GM15510 (cell line): Measurements from ENCODE around the gene AGBL4.

Experiments used
- POLR2A ChIP-seq: IDR thresholded peaks from 3 replicates; pipeline ENCODE4 v1.6.1; 2011; ENCODE audit warnings: borderline replicate concordance; ENCODE audit not compliant: insufficient read length; ENCODE audit errors: extremely low read depth

AGBL4 gene

GRCh38 chr1:48493041-48493440 lies 1530.7 kb downstream of the AGBL4 start:
- no peak for TF ChIP-seq POLR2A

DNA sequence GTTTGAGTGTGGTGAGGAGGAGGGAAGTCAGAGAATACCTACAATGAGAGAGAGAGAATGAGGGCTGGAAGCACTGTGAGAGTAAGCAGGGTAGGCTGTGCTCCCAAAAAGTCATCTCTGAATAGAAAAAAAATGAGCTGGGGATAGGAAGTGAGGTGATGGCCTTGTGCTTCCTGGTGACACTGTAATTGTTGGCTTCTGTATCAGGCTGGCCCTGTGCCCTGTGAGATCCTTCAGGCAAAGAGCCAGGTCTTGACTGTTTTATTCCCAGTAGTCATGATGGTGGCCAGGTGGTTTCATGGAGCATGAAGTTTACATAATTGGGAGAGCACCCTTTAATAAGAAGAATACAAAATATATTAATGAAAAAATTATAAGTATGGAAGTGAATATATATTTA lies 1531.4 kb downstream of the AGBL4 start:
- TF ChIP-seq POLR2A, result no peak

- no peak for TF ChIP-seq POLR2A
Measured at GRCh38 chr1:48488721-48489120, 1535.0 kb downstream of the AGBL4 start.
